Body of pancreas (tissue), 4 donors: ENCODE measurements around the gene LPP.

ENCODE experiments used
- CTCF ChIP-seq, 7 experiments: fragments of 450-650 bp in 4 of 7; fragments of 200-600 bp in 3 of 7; sonication (generic) in 3 of 7; IDR thresholded peaks; one replicate each; pipeline ENCODE4 v1.5.1; 2016 to 2019; ENCODE audit warnings: antibody characterized with exemption in 7 of 7
- POLR2A ChIP-seq, 3 donors: fragments of 450-650 bp; IDR thresholded peaks; one replicate each; pipeline ENCODE4 v1.6.1; 2016; ENCODE audit warnings: antibody characterized with exemption in 3 of 3, mild to moderate bottlenecking in 2 of 3

- TF ChIP-seq CTCF (IDR thresholded peaks at IDR 0.05) = no peak
- no peak for TF ChIP-seq POLR2A (IDR thresholded peaks at IDR 0.05)
These were observed 27.7 kb upstream of the LPP start for GRCh38 chr3:188126276-188126675.
